HG03025 (cell line): ENCODE data around the gene TLCD1.

Experiments
- ATAC-seq: cut with Tn5 transposase; IDR thresholded peaks from one replicate; pipeline ENCODE4 v1.9.1; 2021; ENCODE audit warnings: mild to moderate bottlenecking, moderate library complexity; ENCODE audit not compliant: unreplicated experiment, low FRiP score

The TLCD1 gene

DNA sequence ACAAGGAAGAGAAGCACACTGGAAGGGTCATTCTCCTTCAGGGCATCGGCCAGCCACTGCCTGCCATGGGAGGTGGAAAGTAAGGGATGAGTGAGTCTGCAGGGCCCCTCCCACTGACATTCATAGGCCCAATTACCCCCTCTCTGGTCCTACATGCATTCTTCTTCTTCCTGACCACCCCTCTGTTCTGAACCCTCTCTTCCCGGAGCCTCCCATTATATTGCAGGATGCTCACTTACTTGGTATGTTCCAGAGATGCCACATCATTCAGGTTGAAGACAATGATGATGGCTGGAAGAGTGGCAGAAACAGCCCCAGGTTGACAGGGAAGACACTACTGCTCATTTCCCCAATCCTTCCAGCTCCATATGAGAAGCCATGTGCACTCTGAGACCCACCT, 10.8 kb downstream of the TLCD1 start:
- ATAC-seq, result no peak

DNA sequence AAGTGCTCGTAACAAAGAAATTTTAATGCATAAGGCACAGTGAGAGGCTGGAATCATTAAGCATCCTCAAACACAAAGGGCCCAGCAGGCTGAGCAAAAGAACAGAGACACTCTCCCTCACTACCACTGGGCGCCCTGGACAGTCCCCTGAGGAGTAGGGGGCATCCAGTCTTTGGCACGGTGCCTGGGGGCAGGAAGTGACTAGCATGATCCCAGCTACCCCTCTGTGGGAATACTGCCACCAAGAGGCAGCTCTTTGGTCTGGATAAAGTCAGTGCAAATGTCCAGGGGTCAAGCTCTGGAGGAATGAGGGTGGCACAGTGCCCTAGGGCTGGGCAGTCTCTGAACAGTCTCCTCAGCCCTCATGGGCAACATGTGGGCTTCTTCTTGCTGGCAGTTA, 11.8 kb downstream of the TLCD1 start:
- no peak for ATAC-seq

DNA sequence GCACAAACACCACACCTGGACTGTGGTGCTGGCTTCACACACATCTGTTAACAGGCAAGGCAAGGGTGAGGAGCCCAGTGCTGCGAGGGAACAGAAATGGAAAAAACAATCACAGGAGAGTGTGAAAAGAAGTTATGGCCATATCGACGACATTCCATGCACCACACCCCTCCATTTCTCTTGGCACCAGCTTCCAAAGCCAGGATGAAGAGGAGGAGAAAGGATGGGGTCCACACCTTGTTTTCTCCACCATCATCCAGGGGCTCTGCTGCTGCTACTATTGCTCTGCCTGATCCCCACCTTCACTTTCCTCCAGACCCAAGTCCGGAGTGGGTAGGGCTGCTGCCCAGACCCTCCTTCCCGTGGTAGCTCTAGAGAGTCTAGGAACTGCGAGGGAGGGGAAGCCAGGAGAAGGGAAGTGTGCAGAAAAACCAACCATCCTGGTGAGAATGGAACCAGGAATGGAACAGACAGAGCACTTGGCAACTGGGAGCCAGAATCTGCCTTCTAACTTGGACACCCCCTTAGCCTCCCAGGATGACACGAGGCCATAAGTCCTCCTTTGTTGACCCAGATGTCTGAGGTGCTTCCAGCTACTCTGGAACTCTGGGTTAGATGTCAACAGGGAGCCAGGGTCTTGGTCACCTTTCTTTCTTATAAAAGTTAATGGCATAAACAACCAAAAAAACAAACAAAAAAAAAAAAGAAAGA, 13.2 kb downstream of the TLCD1 start:
- ATAC-seq, result no peak

DNA sequence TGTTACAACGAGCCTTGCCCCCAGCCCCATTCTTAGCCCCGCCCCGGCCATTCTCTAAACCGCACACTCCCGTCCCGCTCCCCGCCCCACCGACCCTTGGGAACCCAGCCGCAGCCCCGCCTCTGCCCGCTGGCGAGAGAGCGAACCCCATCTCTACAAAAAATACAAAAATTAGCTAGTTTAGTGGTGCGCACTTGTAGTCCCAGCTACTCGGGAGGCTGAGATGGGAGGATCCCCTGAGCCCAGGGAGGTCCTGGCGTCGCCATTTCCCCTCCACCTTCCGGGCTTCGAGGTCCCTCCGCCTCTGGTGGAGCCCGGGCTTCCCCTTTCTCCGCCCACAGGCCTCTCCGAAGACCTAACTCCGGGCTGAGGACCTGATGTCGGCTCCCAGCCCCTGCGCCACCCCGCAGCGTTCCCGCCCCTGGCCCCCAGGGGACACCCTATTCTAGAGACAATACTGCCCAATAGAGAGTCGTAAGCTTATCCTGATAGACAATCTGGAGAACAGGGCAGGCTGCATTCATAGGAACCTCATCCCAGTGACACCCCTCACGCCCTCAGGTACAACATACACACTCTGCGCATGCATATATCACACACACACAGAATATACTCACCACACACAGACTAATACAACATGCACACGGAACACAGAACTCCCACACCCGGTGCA, 13.9 kb downstream of the TLCD1 start:
- no peak for ATAC-seq

DNA sequence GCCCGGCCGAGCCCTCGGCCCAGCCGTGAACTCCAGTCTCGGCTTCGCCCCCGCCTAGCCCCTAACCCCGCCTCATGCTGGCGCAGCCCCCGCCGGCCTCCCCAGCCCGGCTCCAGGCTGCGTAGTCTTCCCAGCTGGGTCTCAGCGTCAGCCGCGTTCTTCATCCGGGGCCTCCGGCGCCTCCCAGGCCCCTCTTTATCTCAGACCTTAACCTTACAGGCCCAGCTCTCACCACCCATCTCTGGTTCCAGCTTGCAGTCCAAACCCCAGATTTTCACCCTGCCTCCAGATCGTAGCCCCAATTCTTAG, 14.4 kb downstream of the TLCD1 start, which contains the start of gene PROCA1:
Gene PROCA1, minus strand, starts transcription at position 166 of the 309 bp plus-strand sequence. CDS start 228 bp downstream, outside the sequence.
- ATAC-seq, result no peak

DNA sequence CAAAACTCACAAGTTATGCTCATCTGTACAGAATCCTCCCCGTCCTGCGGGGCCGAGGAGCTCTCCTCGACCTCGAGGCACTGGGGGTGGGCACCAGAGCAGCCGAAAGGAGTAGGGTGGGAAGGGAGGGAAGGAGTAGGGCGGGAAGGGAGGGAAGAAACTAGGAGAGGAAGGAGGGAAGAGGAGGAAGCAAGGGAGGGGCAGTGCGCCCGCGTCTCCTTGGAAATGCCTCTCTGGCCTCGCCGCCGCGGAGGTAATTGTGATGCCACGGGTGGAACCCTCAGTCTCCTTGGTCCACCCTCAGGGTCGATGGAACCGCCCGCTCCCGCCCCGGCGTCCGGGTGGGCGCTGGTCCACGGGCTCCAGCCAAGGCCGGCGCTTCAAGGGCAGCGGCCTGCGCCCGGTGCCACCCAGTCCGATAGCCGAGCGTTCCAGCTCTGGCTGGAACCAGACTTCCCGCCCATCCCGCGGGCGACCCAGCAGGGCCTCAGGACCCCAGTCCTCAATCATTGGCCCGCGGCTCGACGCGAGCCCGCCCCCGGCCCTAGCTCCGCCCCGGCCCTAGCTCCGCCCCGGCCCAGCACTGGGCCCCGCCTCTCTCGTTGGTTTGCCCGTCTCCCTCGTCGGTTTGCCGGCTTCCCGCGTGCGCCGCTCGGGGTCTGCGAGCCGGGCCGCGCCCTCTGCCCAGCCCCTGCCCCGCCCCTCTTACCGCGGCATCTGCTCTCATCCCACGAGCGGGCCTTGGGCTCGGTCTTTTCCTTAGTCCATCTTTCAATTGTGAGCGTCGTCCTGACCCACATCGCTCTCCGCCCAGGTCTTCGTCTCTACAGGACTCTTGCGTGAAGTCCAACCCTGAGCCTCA, 14.9 kb downstream of the TLCD1 start:
- ATAC-seq, result no peak

DNA sequence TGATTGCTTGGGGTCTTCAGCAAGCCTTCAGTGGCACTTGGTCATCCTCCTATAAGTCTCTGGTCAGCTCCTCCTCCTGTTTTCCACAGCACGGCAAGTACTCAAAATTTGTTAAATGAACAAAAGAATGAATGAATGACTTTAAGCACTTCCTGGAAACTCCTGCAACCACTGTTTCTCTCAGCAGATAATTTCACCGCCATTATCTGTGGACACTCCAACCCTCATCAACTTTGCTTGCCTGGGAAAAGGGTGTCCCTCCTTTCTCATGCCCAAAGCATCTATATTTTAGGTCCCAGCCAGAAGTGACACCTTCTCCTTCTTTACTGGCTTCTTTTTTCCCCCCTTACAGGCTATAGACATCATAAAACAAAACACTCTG, 18.7 kb downstream of the TLCD1 start:
- ATAC-seq, result no peak

DNA sequence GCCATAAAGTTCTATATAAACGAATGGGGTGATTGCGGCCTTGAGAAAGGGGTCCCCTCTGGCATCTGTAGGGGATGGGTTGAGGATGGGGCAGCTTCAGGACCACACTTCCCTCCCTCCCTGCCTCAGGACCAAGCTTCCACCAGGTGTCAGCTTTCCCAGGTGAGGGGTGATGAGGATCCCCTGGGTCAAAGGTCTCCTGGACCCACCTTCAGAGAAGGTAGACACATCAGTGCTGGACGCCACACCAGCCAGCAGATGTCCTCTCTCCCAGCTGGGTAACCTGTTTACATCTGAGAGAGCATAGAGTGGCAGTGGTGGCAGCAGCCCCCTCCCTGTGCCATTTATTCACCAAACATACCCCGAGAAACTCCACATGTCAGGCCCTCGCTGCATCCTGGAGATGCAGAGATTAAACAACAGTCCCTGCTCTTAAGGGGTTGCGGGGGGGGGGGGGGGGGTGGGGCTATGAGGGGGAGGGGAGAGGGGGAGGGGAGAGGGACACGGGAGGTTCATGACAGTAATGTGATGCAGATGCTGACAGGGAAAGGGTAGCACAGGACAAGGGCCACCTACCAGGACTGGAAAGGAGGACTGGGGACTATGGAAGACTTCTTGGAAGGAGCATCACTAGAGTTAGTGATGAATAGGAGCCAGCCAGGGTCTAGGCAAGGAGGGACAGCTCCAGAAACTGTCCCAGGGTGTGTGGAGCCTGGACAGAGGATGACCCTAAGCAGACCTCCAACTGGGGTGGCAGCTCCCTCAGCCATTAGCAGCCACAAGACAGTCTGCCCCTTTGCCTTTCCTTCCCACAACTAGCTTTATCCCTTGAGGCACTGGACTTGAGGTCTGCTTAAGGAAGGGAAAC, 19.3 kb downstream of the TLCD1 start:
- no peak for ATAC-seq

DNA sequence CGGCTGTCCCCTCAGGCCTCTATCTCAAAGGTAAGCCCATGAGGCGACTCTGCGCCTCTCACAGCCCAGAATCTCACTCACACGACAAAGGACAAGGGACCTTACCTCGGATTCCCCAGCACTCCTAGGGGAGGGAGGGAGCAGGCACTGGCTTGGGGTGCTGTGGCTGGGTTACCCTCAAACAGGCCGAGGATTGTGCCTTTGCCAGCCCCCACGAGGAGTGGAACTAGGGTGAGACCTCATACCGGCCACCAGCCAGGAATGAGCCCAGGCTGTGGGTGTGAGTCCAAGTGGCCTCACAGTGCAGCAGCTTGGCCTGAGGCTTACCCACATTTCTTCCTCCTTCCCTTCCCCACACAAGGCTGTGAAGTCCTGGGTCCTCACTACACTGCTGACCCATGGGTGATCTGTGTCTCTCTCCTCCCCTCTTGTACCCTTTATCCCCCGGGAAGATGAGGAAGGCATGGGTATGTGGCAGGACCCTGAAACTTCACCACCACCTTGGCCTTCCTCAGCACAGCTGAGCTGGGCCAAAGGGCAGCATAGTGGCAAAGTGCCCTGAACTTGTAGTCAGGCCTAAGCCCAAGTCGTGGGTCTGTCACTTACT, 20.2 kb downstream of the TLCD1 start:
- ATAC-seq, result no peak

DNA sequence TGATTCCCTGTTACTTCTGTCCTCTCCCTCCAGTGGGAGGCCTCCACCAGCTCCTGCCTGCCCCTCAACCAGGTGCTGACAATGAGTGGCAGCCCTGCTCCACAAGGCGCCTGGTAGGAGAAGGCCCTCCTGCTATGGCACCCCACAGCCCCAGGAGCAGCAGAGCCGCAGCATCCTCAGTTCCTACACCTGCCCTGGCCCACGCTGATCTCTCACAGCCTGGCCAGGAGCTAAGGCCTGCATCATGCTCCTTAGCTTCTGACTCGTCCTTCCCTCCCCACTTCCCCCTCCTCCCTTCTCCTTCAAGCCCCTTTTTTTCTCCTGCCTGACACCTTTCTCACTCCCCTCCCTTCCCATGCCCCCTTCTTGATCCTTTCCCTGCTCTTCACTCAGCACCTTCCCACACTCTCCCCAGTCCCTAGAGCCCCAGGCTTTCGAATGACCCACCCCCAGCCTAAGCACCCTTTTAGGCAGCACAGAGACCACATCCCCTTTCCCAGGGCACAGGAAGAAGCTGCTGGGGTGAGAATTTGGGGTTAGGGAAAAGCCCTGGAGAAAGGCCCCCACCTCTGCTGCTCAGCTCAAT, 20.9 kb downstream of the TLCD1 start:
- ATAC-seq, result no peak

DNA sequence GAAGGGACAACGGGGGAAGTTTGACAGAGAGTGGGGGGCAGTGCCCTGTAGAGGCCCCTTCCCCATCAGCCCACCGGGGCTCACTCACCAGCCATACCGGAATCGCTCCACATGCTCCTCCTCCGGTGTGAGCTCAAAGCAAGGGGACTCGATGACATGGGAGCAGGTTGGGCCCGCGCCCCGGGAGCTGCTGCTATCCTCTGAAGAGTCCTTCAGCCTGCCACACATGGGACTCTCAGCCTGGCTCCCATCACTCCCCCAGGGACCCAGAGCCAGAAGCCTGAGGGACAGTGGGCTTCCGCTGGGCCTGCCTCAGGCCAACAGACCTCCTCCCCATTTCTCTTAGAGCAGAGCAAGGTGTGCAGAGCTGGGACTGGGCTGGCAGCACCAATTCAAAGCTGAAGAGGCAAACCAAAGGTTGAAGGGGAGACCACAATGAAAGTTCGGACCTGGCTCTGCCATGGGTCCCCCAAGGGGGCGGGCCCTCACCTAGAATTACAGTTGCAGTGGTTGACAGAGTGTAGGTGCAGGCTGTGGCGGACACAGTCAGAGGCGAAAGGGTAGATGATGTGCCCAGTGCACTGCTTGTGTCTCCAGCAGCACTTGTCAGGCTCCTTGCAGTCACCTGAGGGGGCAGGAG, 21.7 kb downstream of the TLCD1 start:
- no peak for ATAC-seq

DNA sequence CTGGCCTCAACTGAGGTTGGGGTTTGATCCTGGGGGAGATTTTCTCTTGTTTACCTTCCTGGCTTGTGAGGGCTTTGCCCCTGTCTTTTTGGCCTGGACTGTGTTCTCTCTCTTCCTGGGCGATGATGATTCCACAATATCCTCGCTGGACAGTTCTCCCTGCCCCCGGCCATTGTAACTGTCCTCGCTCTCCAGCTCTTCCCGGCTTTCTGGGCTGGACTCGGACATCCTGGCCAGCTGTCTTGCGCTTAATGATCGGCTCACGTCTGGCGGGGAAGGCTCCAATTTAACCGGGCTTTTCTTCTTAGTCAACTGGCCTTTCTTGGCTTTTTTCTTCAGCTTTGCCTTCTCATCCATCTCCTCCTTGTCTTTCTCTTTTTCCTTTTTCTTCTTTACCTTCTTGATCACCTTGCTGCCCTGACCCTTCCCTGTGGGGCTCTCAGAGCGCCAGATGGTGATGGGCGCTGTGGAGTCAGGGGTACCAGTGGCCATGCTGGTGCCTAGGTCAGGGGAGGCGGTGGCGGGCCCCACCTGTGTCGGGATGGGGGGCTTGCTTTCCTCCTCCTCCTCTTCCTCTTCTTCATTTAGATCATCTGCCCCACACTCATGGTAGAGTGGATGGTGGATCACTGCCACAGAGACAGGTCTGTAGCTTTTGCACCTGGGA, 22.3 kb downstream of the TLCD1 start:
- no peak for ATAC-seq

DNA sequence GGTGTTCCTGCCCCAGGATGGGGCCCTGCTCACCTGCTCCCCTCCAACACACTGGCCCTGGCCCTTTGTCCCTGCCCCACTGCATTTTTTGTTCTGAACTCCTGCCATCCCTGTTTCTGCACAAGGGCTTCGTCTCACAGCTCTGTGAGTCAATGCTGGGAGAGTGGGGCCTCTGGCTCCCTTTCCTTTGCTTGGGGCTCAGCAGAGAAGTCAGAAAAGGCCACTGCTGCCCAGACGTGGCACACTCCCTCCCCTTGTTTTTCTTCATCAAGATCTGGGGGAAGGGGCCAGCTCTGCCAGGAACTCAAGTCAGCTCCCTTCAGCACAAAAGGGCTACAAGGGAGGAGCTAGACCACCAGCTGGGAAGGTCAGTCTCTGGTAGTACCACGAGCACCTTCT, 23.3 kb downstream of the TLCD1 start:
- no peak for ATAC-seq

DNA sequence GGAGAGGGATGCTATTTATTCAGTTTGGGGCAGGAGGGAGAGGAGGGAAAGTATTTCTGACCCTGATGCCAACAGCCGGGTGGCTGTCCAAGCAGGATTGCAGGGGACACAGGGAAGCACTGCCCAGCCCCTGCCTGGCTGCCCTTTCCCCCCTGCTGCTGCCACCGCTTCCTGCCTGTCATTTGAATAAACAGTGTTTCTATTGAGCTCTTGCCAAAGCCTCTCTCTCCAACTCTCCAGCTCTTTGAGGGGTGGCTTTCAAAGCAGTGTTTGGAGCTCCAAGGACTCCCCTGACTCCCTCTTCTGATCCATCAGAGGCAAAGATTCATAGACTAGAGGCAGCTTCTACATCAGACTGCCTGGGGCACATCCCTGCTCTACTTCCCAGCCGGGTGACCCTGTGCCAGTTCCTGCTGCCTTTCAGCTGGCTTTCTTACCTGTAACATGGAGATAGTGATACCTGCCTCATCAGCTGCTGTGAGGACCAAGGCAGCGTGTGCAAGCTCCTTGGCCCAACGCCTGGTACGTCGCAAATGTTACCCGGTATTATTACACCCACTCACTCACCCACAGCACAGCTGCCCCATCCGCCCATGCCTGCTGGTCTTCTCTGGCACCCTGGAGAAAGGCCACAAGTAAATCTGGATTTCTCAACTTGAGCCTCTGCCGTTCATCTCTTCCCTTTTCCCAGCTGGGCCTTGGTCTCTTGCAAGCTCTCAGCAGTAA, 23.8 kb downstream of the TLCD1 start:
- ATAC-seq, result no peak

DNA sequence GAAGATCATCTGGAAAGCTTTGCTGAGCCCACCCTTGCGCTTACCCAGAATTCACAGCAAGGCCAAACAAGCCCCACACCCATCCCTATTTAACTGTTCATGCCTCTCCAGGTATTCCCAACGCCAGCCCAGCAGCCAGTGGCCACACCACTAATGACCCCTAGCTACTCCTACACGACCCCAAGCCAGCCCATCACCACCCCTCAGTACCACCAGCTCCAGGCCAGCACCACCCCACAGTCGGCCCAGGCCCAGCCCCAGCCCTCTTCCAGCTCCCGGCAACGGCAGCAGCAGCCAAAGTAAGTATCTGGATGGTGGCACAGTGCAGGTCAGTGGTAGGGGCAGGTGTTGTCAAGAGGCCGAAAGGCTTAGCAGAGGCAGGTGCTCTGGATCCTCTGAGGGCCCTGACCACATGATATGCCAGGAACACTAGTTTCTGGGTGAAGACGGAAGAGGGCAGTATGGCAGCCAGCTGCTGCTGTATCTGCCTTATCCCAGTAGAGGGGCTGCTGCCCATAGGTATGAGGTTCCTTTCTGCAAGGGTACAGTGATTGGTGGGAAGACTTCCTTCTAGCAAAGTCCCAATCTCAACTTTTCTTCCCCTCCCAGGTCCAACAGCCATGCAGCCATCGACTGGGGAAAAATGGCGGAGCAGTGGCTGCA, 25.1 kb downstream of the TLCD1 start:
- ATAC-seq, result no peak

DNA sequence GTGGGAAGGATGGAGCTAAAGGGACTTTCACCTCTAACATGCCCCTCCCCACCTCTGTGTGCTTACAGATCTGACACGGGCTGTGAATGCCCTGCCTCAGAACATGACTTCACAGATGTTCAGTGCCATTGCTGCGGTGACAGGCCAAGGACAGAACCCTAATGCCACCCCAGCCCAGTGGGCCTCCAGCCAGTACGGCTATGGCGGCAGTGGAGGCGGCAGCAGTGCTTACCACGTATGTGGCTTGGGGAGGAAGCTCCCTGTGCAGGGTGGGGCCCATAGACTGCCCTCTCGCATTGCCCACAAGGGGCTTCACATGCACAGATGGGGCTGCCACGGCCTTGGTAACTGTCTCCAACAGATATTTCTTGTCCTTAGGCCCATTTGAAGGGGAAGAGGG, 25.8 kb downstream of the TLCD1 start:
- ATAC-seq, result no peak

DNA sequence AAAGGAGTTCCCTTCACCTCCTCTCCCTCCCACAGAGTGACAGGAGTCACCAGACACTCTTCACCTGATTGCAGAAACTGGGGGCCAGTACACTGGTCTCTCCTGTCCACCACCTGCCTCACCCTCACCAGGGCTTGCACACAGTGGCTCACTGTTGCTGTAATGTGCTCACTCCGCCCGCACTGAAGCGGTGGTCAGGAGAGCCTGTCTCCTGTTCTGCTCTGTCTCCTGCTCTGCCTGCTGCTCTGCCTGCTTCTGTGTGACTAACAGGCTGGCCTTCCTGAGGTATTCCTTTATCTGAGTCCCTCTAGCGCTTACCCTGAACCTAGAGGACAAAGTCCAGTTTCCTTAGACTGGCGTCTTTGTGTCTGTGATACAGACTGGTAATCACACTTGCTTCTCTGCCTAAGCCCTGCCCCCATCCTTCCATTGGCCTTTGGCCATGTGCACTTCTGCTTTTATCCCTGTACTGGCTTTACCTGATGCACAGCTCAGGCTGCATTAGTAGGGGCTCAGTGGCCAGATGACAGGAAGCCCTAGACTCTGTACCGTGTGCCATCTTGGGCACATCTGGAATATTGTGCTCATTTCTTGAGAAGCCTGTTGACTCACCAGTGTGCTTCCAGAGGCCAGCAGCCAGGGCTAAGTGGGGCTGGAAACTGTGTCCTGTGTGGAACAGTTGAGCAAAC, 27.6 kb downstream of the TLCD1 start:
- ATAC-seq, result no peak
